Lung microvascular endothelial cell (primary cell): Measurements from ENCODE around the gene CHD6. TPM values are rescaled to one million over a fixed set of nuclear protein-coding genes. Genes with fewer than 3 reads are reported as not detected.

Source experiments
- DNase-seq, 2 donors: peaks; one replicate each; pipeline versions ENCODE4 v3.0.0 to v3.0.0-alpha.2; 2010; ENCODE audit warnings: low read depth in 2 of 2
- total RNA-seq: library from RNA; depleted of rRNA; stranded (reverse); fragments of >200 nt; gene quantifications from 2 replicates; pipeline ENCODE4 v1.2.1, GENCODE V29; 2014

Gene CHD6
- 17.9 and 23.0 TPM in 2 replicates for total RNA-seq

GRCh38 chr20:41617902-41618806 is at the start of gene CHD6:
CHD6 (minus strand) TSS chr20:41618377; CDS start chr20:41551337, 67,040 bp downstream.
- DNase-seq: peak; percentile 100

- DNase-seq: peak; percentile 2 to 10
Measured at GRCh38 chr20:41664584-41664983, 46.4 kb upstream of the CHD6 start.

- no peak for DNase-seq
Measured at GRCh38 chr20:41657655-41658054, 39.5 kb upstream of the CHD6 start.

- DNase-seq: no peak
Measured at GRCh38 chr20:41655962-41656618, 37.9 kb upstream of the CHD6 start.

- DNase-seq: peak; percentile 14 to 31
Measured at GRCh38 chr20:41654884-41655283, 36.7 kb upstream of the CHD6 start.

GRCh38 chr20:41654292-41654691 is 36.1 kb upstream of the CHD6 start:
- DNase-seq: no peak

GRCh38 chr20:41650231-41650948 is 32.2 kb upstream of the CHD6 start:
- no peak for DNase-seq

- no peak for DNase-seq
Measured at GRCh38 chr20:41649489-41649888, 31.3 kb upstream of the CHD6 start.

- no peak for DNase-seq
Measured at GRCh38 chr20:41645372-41645771, 27.2 kb upstream of the CHD6 start.

GRCh38 chr20:41643504-41643938 is 25.3 kb upstream of the CHD6 start:
- DNase-seq: peak in 1 of 2 donors; percentile 32

GRCh38 chr20:41639630-41640029 is 21.5 kb upstream of the CHD6 start:
- DNase-seq: no peak

- DNase-seq: no peak
Measured at GRCh38 chr20:41638456-41638855, 20.3 kb upstream of the CHD6 start.

GRCh38 chr20:41635158-41635557 is 17.0 kb upstream of the CHD6 start:
- DNase-seq: no peak

- no peak for DNase-seq
Measured at GRCh38 chr20:41632896-41633295, 14.7 kb upstream of the CHD6 start.

GRCh38 chr20:41631826-41632225 is 13.6 kb upstream of the CHD6 start:
- DNase-seq: no peak

- no peak for DNase-seq
Measured at GRCh38 chr20:41630846-41631245, 12.7 kb upstream of the CHD6 start.

- DNase-seq: no peak
Measured at GRCh38 chr20:41627611-41628244, 9.6 kb upstream of the CHD6 start.

- DNase-seq: no peak
Measured at GRCh38 chr20:41627001-41627495, 8.9 kb upstream of the CHD6 start.

- DNase-seq: no peak
Measured at GRCh38 chr20:41623625-41624375, 5.6 kb upstream of the CHD6 start.

GRCh38 chr20:41622584-41622983 is 4.4 kb upstream of the CHD6 start:
- no peak for DNase-seq

- no peak for DNase-seq
Measured at GRCh38 chr20:41621971-41622370, 3.8 kb upstream of the CHD6 start.
